ENCODE results near the gene ADARB2.

DNA sequence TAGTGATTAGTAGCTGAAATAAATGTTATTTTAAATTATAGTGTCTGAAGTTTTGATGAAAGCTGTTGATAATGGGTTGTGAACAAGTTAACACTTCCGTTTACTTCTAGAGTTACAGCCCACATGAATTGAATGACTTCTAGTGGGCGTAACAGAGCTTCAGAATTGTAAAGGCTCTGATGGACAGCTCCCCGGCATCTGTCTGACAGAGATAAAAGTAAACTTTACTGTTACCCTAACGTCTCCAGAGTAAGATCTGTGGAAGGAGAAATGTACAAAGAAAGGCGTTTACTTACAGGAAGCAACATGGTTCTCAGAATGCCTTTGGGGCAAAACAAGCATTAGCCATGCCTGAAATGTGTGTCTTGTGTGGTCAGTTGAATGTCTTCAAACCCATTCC lies 124.4 kb downstream of the ADARB2 start:
- TF ChIP-seq CTCF (IDR thresholded peaks at IDR 0.05), result no peak
- no peak for TF ChIP-seq POLR2A (IDR thresholded peaks at IDR 0.05)
